CD1c-positive myeloid dendritic cell (primary cell): ENCODE results near the gene PRDM16.

Experiments used
- DNase-seq: peaks from one replicate; pipeline ENCODE4 v3.0.0-alpha.2; 2016; ENCODE audit errors: extremely low spot score

The PRDM16 gene

DNA sequence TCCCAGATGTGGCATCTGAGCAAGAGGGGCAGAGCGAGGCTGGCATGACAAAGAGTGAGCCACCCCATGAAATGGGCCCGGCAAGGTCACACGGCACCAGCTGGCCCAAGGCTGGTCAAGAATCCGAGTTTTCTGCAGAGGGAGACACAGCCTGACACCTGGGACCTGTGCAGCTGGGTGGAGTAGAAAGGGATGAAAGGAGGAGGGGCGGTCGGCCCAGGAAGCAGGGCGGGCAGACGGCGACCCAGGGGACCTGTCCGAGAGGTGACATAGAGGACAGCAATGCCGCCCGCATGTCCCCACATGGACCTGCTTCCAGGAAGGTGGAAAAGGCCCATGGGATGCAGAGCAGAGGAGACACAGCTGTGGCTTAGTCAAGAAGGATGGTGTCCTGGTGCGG lies 137.7 kb downstream of the PRDM16 start:
- DNase-seq = no peak

DNA sequence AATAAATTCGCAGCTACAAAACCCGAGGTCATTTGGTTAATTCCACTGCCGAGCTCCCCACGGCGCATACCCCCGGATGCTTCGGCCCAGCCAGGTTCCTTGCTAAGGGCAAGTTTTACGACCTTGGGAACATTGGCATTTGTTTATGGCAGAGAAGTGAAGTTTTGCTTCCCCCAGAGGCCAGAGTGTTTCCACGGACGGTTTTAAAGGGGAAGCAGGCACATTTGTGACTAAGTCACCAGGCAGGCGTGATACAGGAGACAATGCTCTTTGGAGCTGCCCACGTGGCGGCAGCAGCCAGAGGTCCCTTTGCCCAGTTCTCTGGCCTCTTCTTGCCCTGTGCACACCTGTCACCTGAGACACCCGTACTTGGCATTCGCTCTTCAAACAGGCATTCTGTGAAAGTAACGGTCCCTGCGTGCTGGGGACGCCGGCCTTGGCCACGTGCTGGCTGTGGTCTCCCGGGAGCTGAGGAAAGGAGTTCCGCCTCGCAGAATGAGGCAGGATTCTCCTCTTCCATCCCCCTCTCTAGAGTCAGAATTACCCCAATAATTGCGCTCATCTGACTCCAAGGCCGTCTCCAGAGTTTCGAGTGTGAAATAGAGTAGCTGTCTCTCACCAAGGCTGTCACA lies 138.3 kb downstream of the PRDM16 start:
- DNase-seq = no peak

DNA sequence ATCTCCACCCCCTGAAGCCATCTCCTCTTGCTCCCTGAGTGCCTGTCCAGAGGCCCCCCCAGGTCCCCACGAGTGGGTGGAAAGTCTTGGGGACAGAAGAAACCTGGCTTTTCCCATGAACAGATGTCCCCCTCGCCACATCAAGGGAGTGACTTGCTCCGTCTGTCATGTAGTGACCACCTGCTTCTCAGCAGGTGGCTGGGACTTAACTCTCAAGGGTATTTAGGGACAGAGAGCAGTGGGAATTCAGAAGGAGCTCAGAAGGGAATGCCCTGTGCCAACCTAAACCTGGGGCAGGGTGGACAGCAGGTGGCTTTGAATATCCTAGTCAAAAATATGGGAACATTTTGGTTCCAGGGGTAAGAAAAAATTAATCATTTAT lies 139.8 kb downstream of the PRDM16 start:
- DNase-seq = no peak

DNA sequence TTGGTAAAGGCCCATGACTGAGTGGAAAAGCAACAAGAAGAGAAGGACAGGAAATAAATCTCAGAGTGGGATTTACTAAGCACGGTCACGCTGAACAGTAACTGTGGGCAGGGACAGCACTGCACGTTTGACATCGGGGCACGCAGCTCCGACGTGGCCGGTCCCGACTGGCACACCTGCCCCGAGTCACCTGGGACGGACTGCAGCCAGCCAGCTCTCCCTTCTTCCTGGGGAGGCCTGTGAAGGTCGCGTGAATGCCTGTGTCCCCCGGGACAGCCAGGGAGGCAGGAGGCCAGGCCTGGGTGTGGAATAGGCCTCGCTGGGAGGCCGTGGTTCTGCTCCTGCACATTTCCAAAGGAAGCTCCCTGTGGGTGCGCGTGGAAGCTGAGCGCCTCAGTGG lies 140.2 kb downstream of the PRDM16 start:
- no peak for DNase-seq

DNA sequence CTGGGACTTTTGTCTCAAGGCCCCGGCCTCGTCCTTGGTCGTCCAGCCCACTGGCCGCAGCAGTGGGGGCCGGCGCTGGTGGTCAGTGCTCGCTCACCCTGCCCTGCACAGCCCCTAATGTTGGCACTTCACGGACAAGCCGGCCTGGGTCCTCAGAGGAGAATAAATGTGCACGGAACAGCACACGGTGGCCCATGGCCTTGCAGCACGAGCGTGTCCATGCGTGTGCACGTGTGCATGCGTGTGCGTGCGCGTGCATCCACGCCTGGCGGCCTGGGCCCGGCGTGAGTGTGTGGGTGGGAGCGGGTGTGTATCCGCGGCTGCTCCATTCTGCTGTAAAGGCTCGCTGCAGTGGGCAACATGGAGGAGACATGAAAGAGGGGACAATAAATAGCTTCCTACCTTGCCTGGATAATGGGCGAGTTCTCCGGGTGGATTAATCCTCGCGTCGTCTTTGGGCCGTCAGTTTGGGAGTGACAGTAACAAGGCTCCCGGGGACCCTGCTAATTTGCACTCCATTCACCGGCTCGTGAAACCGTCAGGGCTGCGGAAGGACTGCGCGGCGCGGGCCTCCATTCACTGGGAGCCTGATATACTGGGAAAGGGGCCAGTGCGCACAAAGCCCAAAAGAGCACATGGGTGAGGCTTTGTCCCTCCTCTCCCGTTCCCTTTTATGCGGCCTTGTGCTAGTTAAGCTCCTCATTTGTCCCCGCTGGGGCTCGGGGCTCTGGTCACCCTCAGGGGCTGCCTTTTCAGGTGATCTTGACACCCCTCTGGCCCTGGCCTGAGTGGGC lies 142.8 kb downstream of the PRDM16 start:
- DNase-seq = no peak

DNA sequence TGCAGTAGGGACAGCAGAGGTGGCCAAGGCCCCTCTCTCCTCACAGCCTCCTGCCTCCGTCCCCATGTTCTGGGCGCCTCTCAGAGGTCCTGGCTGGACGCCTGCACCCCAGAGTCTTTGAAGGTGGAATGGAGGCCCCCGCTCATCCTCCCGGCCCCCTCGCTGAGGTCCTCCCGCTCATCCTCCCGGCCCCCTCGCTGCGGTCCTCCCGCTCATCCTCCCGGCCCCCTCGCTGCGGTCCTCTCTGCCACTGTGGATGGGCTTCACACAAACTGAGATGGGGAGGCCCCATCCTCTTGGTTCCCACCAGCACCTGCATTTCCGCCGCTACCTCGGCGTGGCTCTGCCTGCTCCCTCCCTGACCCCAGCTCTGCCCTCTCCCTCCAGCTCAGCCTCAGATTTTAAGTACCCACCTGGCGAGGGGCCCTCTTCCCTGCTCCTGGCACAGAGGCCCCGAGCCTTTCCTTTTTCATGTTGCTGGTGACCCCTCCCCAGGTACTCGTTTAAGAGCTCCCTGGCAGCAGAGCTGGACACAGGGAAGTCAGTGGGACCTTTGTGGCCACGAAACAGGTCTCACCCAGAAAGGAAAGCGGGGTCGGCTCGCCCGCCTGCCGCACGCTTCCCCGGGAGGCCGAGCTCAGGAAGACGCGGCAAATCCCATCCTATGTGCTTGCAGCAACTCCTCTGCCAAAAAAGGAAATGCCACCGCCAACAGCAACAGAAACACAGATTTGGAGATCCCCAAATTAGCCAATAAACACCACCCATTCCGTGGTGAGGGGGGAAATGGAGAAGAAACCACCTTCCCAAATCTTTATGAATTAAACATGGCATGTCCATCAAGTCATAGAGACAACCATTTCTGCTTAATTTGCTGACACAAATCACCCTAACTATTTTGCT lies 143.7 kb downstream of the PRDM16 start:
- no peak for DNase-seq

DNA sequence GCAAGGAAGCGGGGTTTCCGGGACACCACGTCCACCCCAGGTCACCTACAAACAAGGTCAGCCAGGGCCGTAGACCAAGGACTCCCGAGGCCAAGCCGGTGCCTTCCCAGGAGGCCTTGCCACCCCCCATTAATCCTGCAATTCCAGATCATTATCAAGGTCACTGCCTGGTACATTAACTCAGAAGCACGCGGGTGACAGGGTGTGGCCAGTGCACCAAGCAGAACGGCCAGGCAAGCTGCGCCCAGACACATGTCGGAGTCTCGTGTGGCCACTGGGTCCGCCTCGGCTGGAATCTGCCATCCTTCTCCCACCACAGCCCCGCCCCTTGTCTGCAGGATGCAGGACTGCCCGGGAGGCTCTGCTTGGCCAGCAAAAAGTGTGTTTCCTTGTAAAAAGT lies 144.7 kb downstream of the PRDM16 start:
- no peak for DNase-seq

DNA sequence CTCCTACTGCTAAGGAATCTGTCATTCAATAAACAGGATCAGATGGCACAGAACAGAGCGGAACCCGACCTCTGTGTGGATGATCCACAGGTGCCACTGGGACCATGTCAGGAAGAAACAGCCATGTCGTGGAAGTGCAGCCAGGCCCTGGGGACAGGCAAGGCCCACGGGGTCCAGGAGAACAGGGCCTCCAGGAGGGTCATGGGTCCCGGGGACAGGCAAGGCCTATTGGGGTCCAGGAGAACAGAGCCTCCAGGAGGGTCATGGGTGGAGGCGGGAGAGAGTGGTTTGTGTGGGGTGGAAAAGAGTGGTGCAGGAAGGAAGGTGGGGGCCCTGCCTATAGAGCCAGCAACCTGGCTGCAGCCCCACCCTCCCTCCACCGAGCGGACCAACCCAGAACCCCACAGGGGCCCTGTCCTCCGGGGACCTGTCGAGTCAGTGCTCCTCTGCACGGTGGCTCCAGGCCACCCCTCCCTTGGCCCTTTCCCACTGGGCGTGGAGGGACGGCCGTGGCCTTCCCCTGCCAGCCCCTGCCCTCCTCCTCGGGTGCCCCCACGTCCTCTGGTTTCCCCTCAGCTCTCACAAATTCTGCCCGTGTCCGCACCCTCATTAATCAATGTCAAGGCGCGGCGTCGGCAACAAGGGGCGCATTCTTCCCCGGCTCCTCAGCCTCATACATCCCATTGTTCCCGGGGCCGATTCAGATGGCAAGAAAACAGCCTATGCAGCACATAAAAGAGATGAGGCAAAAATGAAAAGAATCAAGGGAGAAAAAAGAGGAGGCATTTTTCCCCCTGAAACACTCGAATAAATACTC lies 146.4 kb downstream of the PRDM16 start:
- no peak for DNase-seq

DNA sequence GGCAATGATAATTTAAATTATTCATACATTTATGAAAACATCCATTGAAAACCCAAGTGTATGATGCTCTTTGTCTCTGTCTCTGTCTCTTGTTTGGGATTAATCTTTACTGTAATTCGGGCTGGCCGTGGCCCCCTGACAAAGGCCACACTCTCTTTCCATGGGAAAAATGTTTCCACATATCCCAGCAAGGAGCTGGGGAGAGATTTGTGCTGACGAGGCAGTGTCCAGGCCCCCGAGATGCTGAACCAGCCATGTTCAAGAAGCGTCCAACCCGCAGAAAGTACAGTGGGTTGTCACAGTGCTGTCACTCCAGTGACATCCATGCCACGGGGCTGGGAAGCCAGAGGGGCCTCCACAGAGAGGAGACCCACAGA lies 147.0 kb downstream of the PRDM16 start:
- no peak for DNase-seq

DNA sequence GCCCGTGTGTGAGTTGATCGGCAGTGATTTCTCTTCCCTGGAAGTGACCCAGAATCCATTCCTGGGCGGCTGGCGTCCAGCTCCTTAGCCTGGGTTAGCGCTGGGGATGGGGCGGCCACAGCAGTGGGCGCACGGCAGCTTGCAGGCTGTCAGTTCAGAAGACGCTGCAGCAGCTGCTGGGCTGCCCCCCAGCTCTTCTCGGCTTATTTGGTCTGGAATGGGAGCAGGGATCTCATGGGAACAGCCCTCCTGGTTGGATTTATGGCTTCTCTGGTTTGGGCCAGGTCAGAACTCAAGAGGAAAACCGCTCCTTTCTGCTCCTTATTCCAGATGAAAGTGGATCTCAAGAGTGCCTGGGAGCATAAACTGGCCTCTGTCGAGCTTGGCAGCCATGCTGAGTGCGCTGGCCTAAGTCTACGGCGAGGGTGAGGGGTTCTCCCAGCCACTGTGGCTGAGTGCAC lies 148.2 kb downstream of the PRDM16 start:
- DNase-seq = no peak

DNA sequence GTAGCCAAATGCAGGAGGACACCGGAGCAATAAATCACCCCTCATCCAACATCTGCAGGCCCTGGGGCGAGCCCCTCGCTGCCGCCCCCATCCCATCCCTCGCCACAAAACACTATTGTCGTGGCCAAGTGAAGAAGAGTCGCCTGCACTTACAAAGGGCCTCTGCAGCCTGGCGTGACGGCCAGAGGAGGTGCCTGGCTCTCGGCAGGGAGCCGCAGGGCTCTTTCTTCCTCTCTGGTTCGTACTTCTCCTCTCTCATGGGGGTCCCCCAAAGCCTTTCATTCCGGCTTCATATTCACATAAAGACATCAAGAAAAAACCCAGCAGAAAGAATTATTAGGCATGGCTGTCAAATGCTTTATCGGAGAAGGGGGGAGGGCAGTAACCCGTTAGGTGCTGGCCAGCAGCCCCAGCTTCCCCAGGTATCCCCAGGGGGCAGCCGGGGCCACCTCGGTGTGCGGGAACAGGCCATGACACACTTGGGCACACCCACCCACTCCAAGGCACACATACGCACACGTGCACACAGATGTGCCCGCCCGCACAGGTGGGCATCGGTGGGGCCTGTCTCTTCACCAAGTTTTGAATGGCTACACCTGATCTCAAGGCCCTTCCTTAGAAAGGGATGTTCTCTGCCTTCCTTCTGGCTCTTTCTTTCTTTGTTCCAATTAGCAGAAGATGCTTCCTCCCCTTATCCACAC lies 149.1 kb downstream of the PRDM16 start:
- DNase-seq = no peak

DNA sequence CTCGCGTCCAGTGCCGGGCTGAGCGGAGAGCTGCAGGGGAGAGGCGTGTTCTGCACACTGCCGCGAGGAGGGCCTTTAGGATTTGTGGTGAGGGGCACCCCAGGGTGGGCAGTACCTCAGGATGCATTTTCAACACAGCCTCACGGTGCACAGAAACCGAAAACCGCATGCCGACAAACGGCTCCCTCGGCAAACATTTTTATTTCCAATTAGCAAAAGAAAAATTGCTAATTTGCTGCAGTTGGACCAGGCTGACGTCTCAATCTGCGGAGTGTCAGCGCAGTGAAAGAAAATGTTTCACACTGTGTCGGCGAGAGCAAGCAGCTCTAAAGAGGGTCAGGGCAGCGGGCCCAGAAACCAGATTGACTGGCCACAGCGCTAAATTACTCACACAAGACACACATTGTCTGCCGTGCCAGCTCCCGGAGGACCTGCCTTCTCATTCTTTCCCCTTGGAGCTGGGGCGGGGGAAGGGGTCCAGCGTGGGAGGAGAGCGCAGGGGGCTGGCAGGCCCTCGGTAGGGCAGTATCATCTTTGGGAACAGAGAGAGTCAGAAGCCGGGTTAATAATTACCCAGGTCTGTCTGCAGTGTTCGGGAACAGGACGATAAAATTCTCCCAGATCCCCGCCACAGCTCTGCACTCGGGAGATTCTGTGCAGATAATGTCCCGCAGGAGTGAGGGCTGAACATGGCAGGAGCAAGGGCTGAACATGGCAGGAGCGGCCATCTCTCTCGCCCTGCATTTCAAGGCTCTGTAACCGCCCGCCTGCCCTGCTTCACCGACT lies 150.2 kb downstream of the PRDM16 start:
- DNase-seq = no peak

DNA sequence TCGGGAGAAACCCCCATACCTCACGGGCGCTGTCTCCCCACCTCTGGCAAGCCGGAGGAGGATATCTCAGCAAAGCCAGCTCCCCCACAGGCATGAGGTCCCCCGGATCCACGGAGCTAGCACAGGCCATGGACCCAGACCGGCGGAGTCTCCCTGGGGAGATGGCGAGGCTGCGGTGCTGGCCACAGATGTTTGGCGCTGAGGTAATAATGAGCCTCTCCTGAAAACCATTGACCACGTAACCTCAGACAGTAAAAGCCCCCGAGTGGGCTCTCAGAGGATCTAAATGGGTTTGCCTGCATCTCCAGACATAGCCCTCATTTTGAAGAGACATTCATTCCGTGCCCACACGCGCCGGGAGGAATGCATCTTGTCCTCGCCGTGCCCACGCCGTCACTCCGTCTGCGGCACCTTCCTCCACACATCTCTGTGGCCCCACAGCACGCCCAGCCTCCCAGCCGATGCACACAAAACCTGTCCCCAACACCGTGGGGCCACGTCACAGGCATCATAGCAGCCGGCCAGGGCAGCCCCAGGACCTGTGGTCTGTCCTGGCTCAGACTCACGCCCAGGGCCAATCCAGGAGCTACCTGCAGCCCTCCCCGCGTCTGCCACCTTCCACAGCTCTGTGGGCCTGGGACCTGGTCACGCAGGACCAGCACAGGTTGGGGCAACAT lies 150.9 kb downstream of the PRDM16 start:
- DNase-seq = no peak

DNA sequence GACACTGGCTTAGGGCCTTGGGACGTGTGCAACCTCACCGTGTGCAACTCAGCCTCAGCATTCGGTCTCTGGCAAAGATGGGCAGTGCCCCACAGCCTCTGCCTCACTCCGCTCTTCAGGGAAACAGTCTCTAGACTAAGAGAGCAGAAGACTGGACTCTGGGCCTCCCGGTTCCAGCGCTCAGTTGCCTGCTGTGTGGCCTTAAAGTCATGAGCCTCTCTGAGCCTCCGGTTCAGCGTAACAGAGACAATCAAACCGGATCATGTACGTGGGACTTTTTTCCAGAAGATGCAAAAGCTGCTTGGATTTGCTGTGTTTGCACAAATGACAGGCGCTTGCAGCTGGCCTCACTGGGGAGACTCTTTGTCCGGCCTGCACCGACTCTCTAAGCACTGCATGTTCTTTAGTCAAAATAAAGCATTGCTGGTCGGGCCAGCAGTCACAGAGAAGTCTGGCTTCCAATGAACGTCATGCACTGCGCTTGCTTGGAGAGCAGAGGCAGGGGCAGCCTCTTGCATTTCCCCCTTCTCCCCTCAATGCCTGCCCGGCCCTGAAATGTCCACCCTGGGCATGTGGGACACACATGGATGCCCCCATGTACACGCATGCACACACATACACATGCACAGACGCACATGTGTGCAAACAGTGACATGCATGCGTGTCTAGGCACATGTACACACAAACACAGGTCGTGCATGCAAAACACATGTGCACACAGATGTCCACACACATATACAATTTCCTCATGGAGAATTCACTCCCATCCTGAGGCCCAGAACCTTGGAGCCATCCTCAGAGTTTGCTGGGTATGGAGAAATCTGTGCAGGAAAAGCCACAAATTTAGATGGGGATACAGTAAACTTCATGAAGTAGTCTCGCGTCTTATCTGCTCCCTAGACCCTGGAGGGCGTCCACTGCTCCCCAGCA lies 152.4 kb downstream of the PRDM16 start:
- no peak for DNase-seq

DNA sequence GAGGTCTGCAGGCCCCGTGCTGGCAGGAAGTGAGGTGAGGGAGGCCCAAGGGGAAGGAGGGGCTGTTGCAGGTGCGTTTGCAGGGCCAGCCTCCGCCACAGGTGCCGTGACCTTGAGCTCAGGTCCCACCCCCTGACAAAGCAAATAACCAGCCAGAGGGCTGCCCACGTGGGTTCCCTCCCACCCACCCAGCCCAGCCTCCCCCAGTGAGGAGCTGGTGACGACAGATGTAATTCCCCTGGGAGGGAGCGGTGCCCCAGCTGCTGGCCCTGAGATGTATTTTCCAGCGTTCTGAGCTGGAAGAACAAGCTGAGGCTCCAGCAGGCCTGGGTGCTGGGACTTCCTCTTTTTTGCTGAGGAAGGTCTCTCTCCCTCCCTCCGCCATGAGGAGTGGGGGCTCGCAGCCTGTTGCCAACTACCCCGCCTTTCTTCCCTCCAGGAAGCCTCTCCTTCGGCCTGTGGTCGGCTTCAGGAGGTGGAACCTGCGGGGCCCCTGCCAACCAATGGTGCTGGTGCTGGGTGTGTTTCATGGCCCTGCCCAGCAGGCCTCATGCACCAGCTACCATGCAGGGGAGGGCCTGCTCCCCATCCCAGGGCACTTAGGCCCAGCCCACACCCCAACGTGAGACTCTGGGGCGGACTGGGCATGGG lies 153.2 kb downstream of the PRDM16 start:
- DNase-seq = peak; percentile 9

DNA sequence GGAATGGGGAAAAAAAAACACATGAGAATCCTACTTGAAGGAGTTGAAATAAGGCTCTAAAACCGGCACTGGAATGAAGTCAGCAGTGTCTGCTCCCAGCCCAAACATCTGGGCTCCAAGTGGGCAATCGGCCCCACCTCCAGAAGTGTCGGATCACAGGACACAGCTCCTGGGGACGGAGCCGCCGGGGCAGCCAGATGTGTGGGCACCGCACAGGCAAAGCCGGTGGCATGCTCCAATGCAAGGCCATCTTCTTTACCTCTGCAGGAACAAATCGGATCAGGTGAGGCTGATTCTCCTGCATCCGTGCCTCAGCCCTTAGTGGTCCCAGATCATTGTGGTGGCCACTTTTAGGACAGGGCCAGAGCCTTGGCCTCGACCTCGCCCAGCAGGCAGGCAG lies 156.7 kb downstream of the PRDM16 start:
- no peak for DNase-seq

DNA sequence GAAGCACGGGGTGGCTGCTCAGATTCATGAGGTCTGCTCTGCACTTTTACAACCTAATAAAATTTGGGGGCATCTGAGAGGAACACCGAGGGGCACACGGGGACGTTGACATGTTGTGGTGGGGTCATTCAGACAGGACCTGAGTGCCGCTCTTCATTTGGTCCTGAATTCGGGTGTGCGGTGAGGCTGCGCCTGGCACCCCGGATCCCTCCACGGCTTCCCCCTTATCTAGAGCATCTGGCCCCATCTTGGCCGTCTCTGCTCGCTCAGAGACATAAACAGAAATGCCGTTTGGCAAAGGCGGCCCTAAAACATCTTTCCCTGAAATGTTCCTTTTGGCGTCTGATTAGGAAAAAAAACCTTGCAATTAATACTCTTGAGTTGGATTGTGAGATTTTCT lies 157.2 kb downstream of the PRDM16 start:
- DNase-seq = no peak

DNA sequence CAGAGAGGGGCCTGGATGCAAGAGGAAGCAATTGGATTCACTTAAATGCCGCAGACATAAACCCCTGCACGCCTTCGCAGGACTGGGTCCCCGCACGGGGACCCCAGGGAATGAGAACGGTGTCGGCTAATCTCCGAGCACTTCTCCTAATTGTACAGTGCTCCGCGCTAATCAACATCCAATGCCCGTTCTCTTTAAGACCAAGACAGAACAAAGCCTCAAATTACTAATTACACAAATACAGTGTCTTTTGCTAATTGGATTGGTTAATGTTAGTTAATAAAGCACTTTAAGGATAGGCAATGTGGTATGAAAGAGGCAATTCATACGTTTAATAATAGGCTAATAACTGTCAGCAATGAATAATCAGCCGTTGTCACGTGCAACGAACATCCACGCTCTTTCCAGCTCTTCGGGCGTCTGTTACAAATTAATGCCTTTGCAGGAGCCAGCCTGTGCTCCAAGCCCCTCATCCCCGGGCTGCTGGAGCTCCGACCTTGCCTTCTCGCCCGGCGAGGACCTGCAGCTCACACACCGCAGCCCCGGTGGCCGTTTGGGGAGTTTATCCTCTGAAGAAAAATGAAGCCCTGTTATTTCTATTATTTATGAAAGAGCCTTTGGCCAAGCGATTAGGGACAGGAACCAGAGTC lies 157.8 kb downstream of the PRDM16 start:
- no peak for DNase-seq
